Activated T-helper 9 cell treated with anti-CD3 and anti-CD28 coated beads, Interleukin-2, amount 50 U/mL, for 16 hours (primary cell): ENCODE measurements around the gene P3R3URF.

ENCODE experiments used
- DNase-seq: peaks from one replicate; pipeline ENCODE4 v3.0.0-alpha.2; 2020; ENCODE audit warnings: low read depth

P3R3URF gene

DNA sequence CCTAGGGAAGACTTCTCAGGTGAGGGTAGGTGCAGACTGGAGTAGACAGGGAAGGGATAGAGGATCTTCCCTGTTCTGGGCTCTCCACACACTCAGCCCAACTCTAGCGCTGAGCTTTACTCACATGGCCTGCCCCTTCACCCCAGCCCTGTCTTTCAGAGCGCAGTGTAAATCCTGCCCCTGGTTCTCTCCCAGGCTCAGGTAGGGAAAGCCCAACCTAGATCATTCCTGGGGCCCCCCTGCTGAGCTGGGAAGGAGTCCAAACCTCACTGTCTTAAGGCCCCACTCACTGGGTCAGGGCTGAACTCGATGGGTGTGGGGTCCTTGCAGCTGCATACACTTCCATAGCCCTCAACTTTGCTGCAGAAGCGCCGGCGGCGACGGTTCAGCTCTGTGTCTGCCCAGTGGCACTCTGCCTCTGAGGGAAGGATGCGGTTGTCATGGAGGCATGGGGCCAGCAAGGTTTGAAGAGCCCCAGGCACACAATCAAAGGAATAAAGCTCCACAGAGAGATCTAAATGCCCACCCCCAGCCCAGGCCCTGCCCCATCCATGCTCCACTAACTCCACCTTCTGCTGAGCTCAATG lies 17.8 kb upstream of the P3R3URF start:
- DNase-seq, result no peak

- DNase-seq, result no peak
Measured at GRCh38 chr1:46193285-46193684, 17.0 kb upstream of the P3R3URF start.

DNA sequence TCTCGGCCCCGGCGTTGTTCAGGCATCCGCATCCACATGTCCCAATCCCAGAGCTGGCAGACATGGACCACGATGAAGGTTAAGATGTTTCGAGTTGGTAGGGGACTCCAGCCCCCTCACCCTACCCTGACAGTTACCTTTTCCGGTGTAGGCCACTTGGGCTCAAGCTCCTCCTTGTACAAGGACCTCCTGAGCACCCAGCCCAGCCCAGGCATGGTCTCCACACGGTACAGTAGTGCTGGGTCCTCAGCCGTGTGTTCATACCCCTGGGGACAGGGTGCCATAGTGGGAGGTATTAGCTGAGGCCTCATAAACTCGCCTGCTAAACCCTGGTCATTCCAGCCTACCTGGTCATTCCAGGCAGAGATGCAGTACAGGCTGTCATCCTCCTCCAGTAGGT lies 15.9 kb upstream of the P3R3URF start:
- no peak for DNase-seq

GRCh38 chr1:46191033-46191701 lies 14.9 kb upstream of the P3R3URF start:
- no peak for DNase-seq

DNA sequence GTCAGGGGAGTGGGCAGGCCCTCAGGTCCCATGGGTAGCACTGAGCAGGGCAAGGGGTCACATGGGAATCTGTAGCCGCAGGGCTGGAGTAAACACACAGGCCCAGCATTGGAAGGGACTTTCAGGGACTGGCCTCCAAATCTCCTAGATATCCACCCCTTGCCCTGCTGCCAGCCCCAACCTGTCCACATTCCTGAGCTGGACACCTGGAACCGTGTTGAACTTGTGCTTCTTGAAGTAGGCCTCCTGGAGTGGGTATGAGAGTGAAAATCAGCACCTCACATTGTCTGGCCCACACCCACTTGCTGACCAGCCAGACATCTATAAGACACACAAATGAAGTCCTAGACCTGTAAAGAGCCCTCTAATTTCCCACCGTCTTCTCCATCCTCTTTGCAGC lies 14.3 kb upstream of the P3R3URF start:
- DNase-seq, result no peak

- DNase-seq, result no peak
Measured at GRCh38 chr1:46188295-46189030, 12.2 kb upstream of the P3R3URF start.

GRCh38 chr1:46187106-46187869 lies 11.0 kb upstream of the P3R3URF start:
- no peak for DNase-seq

DNA sequence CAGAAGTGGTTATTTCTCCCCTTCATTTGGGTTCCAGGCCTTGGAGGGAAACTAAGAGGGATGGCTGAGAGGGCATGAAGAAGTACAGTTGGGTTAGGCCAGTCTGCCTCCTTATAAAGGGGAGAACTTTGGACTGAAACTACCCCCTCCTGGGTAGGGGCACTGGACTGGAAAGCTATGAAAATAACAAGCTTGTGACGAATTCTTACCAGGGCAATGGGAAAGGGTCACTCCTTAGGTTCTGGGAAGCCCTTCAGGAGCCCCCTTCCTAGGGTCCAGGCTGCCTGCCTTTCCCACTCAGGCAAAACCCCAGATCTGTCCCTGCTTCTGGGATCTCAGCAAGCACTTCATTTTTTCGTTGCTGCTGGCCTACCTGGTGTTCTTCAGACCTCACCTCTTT lies 9.8 kb upstream of the P3R3URF start:
- DNase-seq, result no peak

DNA sequence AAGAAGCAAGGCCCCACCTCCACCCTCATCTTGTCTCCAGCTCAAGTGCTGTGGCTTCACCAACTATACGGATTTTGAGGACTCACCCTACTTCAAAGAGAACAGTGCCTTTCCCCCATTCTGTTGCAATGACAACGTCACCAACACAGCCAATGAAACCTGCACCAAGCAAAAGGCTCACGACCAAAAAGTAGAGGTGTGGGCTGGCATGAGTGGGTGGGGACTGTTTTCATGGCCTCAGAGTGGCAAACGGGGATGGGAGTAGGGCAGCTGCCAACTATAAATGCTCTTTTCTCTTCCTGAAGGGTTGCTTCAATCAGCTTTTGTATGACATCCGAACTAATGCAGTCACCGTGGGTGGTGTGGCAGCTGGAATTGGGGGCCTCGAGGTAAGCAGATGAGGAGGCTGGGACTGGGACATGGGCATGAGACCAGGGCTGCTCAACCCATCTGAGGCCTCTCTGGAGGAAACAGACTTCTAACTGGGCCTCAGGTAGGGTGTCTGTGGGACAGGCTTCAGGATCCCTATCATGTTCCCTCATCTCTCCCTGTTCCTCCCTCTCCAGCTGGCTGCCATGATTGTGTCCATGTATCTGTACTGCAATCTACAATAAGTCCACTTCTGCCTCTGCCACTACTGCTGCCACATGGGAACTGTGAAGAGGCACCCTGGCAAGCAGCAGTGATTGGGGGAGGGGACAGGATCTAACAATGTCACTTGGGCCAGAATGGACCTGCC lies 8.8 kb upstream of the P3R3URF start:
- DNase-seq, result peak; percentile 34

DNA sequence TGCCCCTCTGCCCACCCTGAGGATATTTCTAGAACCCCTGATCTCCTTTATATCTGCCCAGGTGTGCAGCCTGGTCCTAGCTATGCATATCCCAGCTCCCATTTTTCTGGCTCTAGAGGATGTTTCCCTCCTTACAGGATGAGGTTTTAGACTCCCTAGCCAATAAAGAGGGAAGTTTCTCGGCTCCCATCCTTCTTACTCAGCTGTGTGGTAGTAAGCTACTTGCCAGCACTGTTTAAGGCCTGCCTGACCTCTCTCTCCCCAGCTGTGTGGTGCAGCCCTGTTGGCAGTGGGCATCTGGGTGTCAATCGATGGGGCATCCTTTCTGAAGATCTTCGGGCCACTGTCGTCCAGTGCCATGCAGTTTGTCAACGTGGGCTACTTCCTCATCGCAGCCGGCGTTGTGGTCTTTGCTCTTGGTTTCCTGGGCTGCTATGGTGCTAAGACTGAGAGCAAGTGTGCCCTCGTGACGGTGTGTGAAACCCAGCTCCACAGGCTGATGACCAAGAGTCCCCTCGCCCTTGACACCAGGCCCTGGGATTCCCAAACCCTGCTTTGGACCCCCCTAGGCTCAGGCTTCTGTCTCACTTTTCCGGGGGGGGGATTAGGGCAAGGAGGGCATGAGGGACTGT lies 7.8 kb upstream of the P3R3URF start:
- DNase-seq, result no peak

DNA sequence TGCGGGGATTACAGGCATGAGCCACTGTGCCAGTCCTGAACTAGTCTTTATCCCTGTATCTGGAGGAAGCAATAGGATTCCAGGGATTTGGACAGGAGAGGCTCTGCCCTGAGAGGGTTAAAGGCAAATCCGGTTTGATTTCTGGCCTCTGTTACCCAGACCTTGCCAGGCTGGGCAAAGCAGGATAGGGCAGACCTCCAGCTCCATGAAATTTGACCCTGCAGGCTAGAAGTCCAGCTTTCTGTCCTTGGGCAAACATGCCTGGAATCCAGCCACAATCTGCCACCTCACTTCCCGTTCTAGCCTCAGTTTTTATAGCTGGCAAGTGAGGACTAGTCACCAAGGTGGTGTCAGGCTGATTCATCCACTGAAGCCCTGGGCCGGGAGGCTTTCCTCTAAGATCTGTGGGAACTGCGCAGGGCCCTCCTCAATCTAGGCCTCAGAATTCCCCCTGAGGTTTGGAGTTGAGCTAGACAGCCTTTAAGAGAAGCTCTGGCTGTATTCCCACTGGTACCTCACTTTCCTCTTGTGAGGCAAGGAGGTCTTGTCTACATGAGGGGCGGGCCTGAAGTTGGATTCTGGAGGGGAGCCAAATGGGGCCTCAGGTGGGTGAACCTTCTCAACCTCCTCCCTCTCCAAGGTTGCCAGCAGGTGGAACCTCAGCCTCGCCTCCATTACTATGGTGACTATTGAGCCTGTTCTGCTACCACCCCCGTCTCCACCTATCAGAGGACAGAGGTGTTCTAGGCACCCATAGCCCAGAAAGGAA lies 7.0 kb upstream of the P3R3URF start:
- no peak for DNase-seq

GRCh38 chr1:46181343-46182260 lies 5.3 kb upstream of the P3R3URF start:
- DNase-seq, result no peak

- no peak for DNase-seq
Measured at GRCh38 chr1:46180082-46180616, 3.9 kb upstream of the P3R3URF start.

DNA sequence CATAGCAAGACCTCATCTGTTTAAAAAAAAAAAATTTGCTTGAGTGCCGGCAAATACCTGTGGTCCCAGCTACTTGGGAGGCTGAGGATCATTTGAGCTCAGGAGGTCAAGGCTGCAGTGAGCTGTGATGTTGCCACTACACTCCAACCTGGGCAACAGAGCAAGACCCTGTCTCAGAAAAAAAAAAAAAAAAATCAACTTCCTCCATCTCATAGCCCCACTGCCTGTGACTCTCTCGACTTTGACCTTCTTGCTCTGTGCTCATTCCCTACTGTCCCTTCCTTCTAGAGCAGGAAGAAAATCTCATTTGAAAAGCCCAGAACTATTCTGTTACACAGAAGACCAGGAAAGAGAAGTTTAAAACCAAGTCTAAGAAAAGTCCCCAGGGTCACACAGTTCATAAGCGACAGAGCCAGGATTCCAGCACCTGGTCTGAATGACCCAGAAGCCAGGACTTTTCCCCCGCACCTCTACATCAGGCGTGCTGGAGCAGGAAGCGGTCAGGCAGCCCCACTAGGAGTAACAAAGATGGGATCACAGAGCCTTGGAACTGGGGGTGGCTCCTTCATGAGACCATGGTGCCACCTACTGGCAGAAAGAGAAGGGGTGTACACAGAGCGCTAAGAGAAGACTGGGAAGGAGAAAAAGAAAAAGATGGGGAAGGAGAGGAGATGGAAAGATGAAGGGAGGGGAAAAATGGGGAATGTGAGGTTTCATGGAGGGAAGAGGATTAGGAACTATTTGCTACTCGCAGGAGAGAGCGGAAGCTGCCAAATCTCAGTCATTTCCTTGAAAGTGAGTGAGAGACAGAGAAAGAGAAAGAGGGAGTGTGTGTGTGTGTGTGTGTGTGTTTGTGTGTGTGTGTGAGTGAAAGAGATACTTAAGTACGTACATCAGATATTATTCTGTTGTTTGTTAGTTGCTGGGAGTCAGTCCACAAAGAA lies 3.1 kb upstream of the P3R3URF start:
- peak; percentile 34 for DNase-seq

- DNase-seq, result no peak
Measured at GRCh38 chr1:46175243-46175642, 1.0 kb downstream of the P3R3URF start.

DNA sequence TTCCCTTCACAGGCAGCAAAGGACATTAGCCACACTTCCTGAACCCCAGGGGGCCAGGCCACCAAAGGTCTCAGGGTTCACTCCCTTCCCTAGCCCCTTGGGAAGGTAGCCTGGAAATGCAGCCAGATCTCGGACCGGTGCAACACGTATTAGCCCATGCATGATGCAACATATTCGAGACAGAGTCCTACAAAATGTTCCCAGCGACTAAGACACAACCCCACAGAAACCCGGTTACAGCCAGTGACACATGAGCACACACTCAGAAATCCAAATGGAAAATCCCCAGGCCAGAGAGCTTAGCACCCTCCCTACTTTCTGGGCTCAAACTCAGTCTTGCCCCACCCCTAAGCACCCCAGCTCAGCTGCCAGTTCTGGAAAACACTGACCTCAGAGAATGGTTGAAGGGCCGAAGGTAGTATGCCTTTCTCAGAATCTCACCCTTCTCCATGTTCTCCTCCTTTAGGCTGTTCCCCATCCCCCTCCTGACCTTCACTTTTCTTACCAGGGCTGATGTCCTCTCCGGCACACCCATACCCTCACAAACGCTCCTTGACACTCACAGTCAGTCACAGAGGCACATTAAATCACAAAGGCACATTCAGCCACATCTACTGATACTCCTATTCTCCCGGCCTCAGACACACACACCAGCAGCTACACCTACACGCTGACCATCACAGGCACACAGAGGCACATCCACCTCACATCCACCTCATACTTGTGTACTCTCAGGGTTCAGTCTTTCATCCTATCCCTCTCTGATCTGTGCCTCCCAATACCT lies 1.6 kb downstream of the P3R3URF start, which contains the start of gene TSPAN1:
Gene TSPAN1 (plus strand): TSS at position 640 of the 784 bp plus-strand sequence. CDS start 6,021 bp downstream, outside the sequence.
- no peak for DNase-seq

- no peak for DNase-seq
Measured at GRCh38 chr1:46173361-46173856, 2.9 kb downstream of the P3R3URF start.
